Spleen (tissue), 11 donors: ENCODE results near the gene KAT6B. TPM values are rescaled to one million over a fixed set of nuclear protein-coding genes. Genes with fewer than 3 reads are reported as not detected.

Experiments used
- DNase-seq: peaks from one replicate; pipeline ENCODE4 v3.0.0-alpha.2; 2020
- H3K27ac ChIP-seq, 8 donors: fragments of 200-600 bp; sonication (generic) in 7 of 8; 1 replicate in 4 of 8; 2 replicates in 4 of 8; pipeline versions ENCODE4 v1.5.0 to v1.8.0; 2016 to 2021; ENCODE audit warnings: inconsistent platforms in 4 of 8, mild to moderate bottlenecking in 4 of 8, moderate library complexity in 1 of 8
- H3K27me3 ChIP-seq, 7 donors: fragments of 200-600 bp; sonication (generic) in 6 of 7; replicated peaks in 1 of 7; 1 replicate in 4 of 7; 2 replicates in 3 of 7; pipeline versions ENCODE4 v1.5.0 to v1.8.0; 2016 to 2021; ENCODE audit warnings: inconsistent platforms in 3 of 7, mild to moderate bottlenecking in 1 of 7
- H3K36me3 ChIP-seq, 6 donors: fragments of 200-600 bp; sonication (generic) in 5 of 6; 1 replicate in 4 of 6; 2 replicates in 2 of 6; pipeline versions ENCODE4 v1.5.0 to v1.8.0; 2016 to 2021; ENCODE audit warnings: inconsistent platforms in 2 of 6
- H3K4me1 ChIP-seq, 6 donors: fragments of 200-600 bp; sonication (generic) in 5 of 6; 1 replicate in 3 of 6; 2 replicates in 3 of 6; pipeline versions ENCODE4 v1.5.0 to v1.8.0; 2016 to 2021; ENCODE audit warnings: inconsistent platforms in 3 of 6
- H3K4me3 ChIP-seq, 8 donors: fragments of 200-600 bp; sonication (generic) in 7 of 8; 1 replicate in 4 of 8; 2 replicates in 4 of 8; pipeline versions ENCODE4 v1.5.0 to v1.8.0; 2016 to 2021; ENCODE audit warnings: inconsistent platforms in 4 of 8, mild to moderate bottlenecking in 4 of 8, moderate library complexity in 2 of 8
- H3K9me3 ChIP-seq, 8 donors: fragments of 200-600 bp; sonication (generic) in 7 of 8; 1 replicate in 4 of 8; 2 replicates in 4 of 8; pipeline versions ENCODE4 v1.5.0 to v1.8.0; 2016 to 2021; ENCODE audit warnings: inconsistent platforms in 4 of 8
- CTCF ChIP-seq, 11 experiments: fragments of 200-600 bp in 7 of 11; fragments of 450-650 bp in 4 of 11; sonication (generic) in 4 of 11; IDR thresholded peaks in 8 of 11; conservative IDR thresholded peaks in 3 of 11; 1 replicate in 7 of 11; 2 replicates in 4 of 11; pipeline versions ENCODE4 v1.4.0 to v1.8.0; 2016 to 2021; ENCODE audit warnings: antibody characterized with exemption in 11 of 11, inconsistent platforms in 4 of 11, mild to moderate bottlenecking in 1 of 11
- POLR2A ChIP-seq, 3 donors: fragments of 450-650 bp; IDR thresholded peaks; one replicate each; pipeline ENCODE4 v1.5.1; 2017; ENCODE audit warnings: antibody characterized with exemption in 3 of 3, mild to moderate bottlenecking in 1 of 3
- POLR2AphosphoS5 ChIP-seq, 3 donors: sonication (generic); formaldehyde crosslinking; IDR thresholded peaks; one replicate each; pipeline ENCODE4 v1.5.1; 2017; ENCODE audit warnings: antibody characterized with exemption in 3 of 3
- WGBS, 5 donors: extraction: QIAGEN DNeasy Blood & Tissue Kit in 3 of 5; methylation state at CpG; one replicate each; pipeline versions ENCODE4 v1.1.5 to v1.1.7; 2013 to 2018; 5-methylcytosine and 5-hydroxymethylcytosine counted together
- intact Hi-C: fragments of 100-400 bp; cut with DNase I; formaldehyde crosslinking; loops from one replicate; pipeline ENCODE4 v1.15.0; 2023; ENCODE audit warnings: low total_unique reads
- polyA plus RNA-seq, 3 donors: library from polyadenylated mRNA; stranded (reverse); fragments of 200-250 nt; gene quantifications; one replicate each; pipeline ENCODE4 v1.2.1, GENCODE V29; 2013
- total RNA-seq, 7 donors: library from RNA; depleted of rRNA in 3 of 7; stranded (reverse); fragments of >200 nt in 3 of 7; fragmentation: NEBNext Ultra II Directional in 4 of 7; extraction: Animal tissue kit (Norgen Biotek cat#: 25700) in 4 of 7; gene quantifications; one replicate each; pipeline versions ENCODE4 v1.1.0 to v1.2.1, GENCODE V29; 2016 to 2021
- donor health status: healthy with polysubstance abuse.
- donor health status: DM: no; HTN: no; CAD: no; lungs with moderate emphysema.
- donor health status: DM: no; HTN: no; CAD: no.
- donor health status: Bipolar disorder and iron deficiency.
- donor health status: healthy.
- donor health status: DM: no; HTN: no; CAD: no.
- donor health status: DM: yes; HTN: yes; CAD: no.

The KAT6B gene
- total and polyA plus RNA-seq, 10 donors = 2.9 to 61.0 (median 46.0) TPM

- DNase-seq = no peak
- TF ChIP-seq POLR2AphosphoS5 (IDR thresholded peaks at IDR 0.05) (no peak), POLR2A (IDR thresholded peaks at IDR 0.05) (no peak), CTCF (IDR thresholded peaks at IDR 0.05 in 8 of 11, conservative IDR thresholded peaks at IDR 0.05 in 3 of 11) (no peak)
- WGBS, 5 donors = 65 to 79% (median 78%) methylated on average over 5 of the region's 5 CpGs
- no peak overlapping the region for H3K4me3 ChIP-seq
- peaks cover 0 to 29% (median 5%) of the 10 kb centered on the region in 6 donors for H3K4me1 ChIP-seq
- H3K27me3 ChIP-seq = no peaks in the 10 kb centered on the region
- no peaks in the 10 kb centered on the region for H3K9me3 ChIP-seq
- H3K27ac ChIP-seq = no peak overlapping the region
- intact Hi-C loops = no loop called here
- H3K36me3 ChIP-seq = no peaks in the 10 kb centered on the region
These were observed 122.8 kb downstream of the KAT6B start for GRCh38 chr10:74949034-74949832.

- Histone ChIP-seq H3K36me3 (no peaks in the 10 kb centered on the region), H3K9me3 (no peaks in the 10 kb centered on the region), H3K4me3 (no peak overlapping the region), H3K27me3 (no peaks in the 10 kb centered on the region), H3K4me1 (peaks cover 0 to 29% (median 5%) of the 10 kb centered on the region in 6 donors), H3K27ac (no peak overlapping the region)
- no peak for TF ChIP-seq POLR2AphosphoS5 (IDR thresholded peaks at IDR 0.05)
- no peak for TF ChIP-seq POLR2A (IDR thresholded peaks at IDR 0.05)
- no peak for TF ChIP-seq CTCF (IDR thresholded peaks at IDR 0.05 in 8 of 11, conservative IDR thresholded peaks at IDR 0.05 in 3 of 11)
- no peak for DNase-seq
- 69 to 82% (median 76%) methylated on average over 8 of the region's 8 CpGs for WGBS, 5 donors
- intact Hi-C loops = no loop called here
These were observed 123.7 kb downstream of the KAT6B start for GRCh38 chr10:74949843-74950765.

- Histone ChIP-seq H3K4me3 (no peak overlapping the region), H3K27me3 (no peaks in the 10 kb centered on the region), H3K4me1 (peaks cover 0 to 21% (median 5%) of the 10 kb centered on the region in 6 donors), H3K36me3 (no peaks in the 10 kb centered on the region), H3K9me3 (no peaks in the 10 kb centered on the region), H3K27ac (no peak overlapping the region)
- DNase-seq = no peak
- intact Hi-C loops = no loop called here
- no peak for TF ChIP-seq CTCF (IDR thresholded peaks at IDR 0.05 in 8 of 11, conservative IDR thresholded peaks at IDR 0.05 in 3 of 11)
- no peak for TF ChIP-seq POLR2AphosphoS5 (IDR thresholded peaks at IDR 0.05)
- TF ChIP-seq POLR2A (IDR thresholded peaks at IDR 0.05) = no peak
- 80 to 92% (median 89%) methylated on average over 2 of the region's 2 CpGs for WGBS, 5 donors
These were observed 126.8 kb downstream of the KAT6B start for GRCh38 chr10:74953214-74953613.

- H3K4me1 ChIP-seq = peaks cover 0 to 1% (median 0%) of the 10 kb centered on the region in 6 donors
- peaks cover 0 to 4% (median 0%) of the 10 kb centered on the region in 6 donors for H3K36me3 ChIP-seq
- H3K27ac ChIP-seq = no peak overlapping the region
- no peaks in the 10 kb centered on the region for H3K27me3 ChIP-seq
- H3K4me3 ChIP-seq = no peak overlapping the region
- no peak for TF ChIP-seq CTCF (IDR thresholded peaks at IDR 0.05 in 8 of 11, conservative IDR thresholded peaks at IDR 0.05 in 3 of 11)
- intact Hi-C loops = no loop called here
- WGBS, 5 donors = 64 to 94% (median 79%) methylated on average over 5 of the region's 5 CpGs
- H3K9me3 ChIP-seq = no peaks in the 10 kb centered on the region
- DNase-seq = no peak
These were observed 129.4 kb downstream of the KAT6B start for GRCh38 chr10:74955796-74956195.
